Smooth muscle cell of the brain vasculature (primary cell): ENCODE results near the gene SH3PXD2A.
"Not testable (repeated sequence)": the region's sequence is repeated elsewhere in the genome, so short reads cannot be mapped to it uniquely, and the experiment has no call there.

Experiments used
- DNase-seq: peaks from one replicate; pipeline ENCODE4 v3.0.0-alpha.2; 2012; ENCODE audit warnings: low read depth, low spot score

SH3PXD2A gene

GRCh38 chr10:103850572-103850895, 4.8 kb downstream of the SH3PXD2A start:
- no peak for DNase-seq

GRCh38 chr10:103849880-103850571, 5.3 kb downstream of the SH3PXD2A start:
- no peak for DNase-seq

- DNase-seq = no peak
Observed at GRCh38 chr10:103849212-103849877, 6.0 kb downstream of the SH3PXD2A start.

- DNase-seq = no peak
Observed at GRCh38 chr10:103847909-103848468, 7.4 kb downstream of the SH3PXD2A start.

- no peak for DNase-seq
Observed at GRCh38 chr10:103847346-103847745, 8.0 kb downstream of the SH3PXD2A start.

GRCh38 chr10:103845972-103846371, 9.4 kb downstream of the SH3PXD2A start:
- no peak for DNase-seq

- not testable (repeated sequence) for DNase-seq
Observed at GRCh38 chr10:103845346-103845745, 10.0 kb downstream of the SH3PXD2A start.

GRCh38 chr10:103843854-103844570, 11.4 kb downstream of the SH3PXD2A start:
- DNase-seq = no peak

- no peak for DNase-seq
Observed at GRCh38 chr10:103843045-103843444, 12.3 kb downstream of the SH3PXD2A start.

GRCh38 chr10:103842605-103843004, 12.8 kb downstream of the SH3PXD2A start:
- DNase-seq = no peak

GRCh38 chr10:103841519-103841918, 13.9 kb downstream of the SH3PXD2A start:
- DNase-seq = no peak

GRCh38 chr10:103840740-103841070, 14.7 kb downstream of the SH3PXD2A start:
- no peak for DNase-seq

- DNase-seq = no peak
Observed at GRCh38 chr10:103839872-103840739, 15.3 kb downstream of the SH3PXD2A start.

- DNase-seq = no peak
Observed at GRCh38 chr10:103839519-103839871, 15.9 kb downstream of the SH3PXD2A start.

GRCh38 chr10:103838862-103839518, 16.4 kb downstream of the SH3PXD2A start:
- DNase-seq = no peak

- DNase-seq = no peak
Observed at GRCh38 chr10:103838070-103838395, 17.3 kb downstream of the SH3PXD2A start.

GRCh38 chr10:103837370-103838069, 17.9 kb downstream of the SH3PXD2A start:
- DNase-seq = no peak

- no peak for DNase-seq
Observed at GRCh38 chr10:103836861-103837260, 18.5 kb downstream of the SH3PXD2A start.

GRCh38 chr10:103836273-103836672, 19.1 kb downstream of the SH3PXD2A start:
- no peak for DNase-seq

GRCh38 chr10:103835096-103836050, 20.0 kb downstream of the SH3PXD2A start:
- DNase-seq = no peak
